K562 (cell line): ENCODE measurements around the gene GRAMD4. TPM values are rescaled to one million over a fixed set of nuclear protein-coding genes. Genes with fewer than 3 reads are reported as not detected.

Experiments used
- ATAC-seq: fragments of 200-7000 bp; cut with Tn5 transposase; 3 replicates; pipeline ENCODE4 v1.9.1; 2020; ENCODE audit warnings: moderate library complexity
- BruUV-seq: library from RNA; stranded (reverse); fragments of 400-500 nt; replicated peaks from 2 replicates; lab custom pipeline; 2021; lab: Mats Ljungman, UMichigan
- CTCF ChIA-PET: fragments of 300-600 bp; formaldehyde crosslinking; extraction: SDS; loops from one replicate; lab custom pipeline; 2021; ENCODE audit warnings: low intra/inter-chr PET ratio; lab: Yijun Ruan, JAX
- POLR2A ChIA-PET: fragments of 300-600, 350-650 bp; sonication (Branson Sonifier 250); formaldehyde crosslinking; extraction: SDS; loops from one replicate; lab custom pipeline; 2021; ENCODE audit warnings: antibody characterized with exemption, inconsistent platforms; lab: Yijun Ruan, JAX
- DNase-seq, 4 experiments: peaks; one replicate each; pipeline versions ENCODE4 v3.0.0 to v3.0.0-alpha.2; 2011 to 2018; ENCODE audit warnings: low spot score in 3 of 4, mixed read lengths in 3 of 4; ENCODE audit errors: extremely low read depth in 1 of 4
- FAIRE-seq: peaks from 2 replicates; lab custom pipeline; 2011; peaks lifted over from hg19 to GRCh38; lab: Jason Lieb, UNC
- H2AFZ ChIP-seq: 2 replicates; pipeline ENCODE4 v1.6.0; 2011; ENCODE audit warnings: low read depth, low read length, control low read depth, inconsistent platforms
- H3K27ac ChIP-seq: fragments of 200-600 bp; 3 replicates; pipeline ENCODE4 v1.8.0; 2011; ENCODE audit warnings: low read depth, mild to moderate bottlenecking, control low read depth, inconsistent platforms, low read length, moderate library complexity, mixed read lengths; ENCODE audit errors: extremely low read depth
- H3K27me3 ChIP-seq, 2 experiments: fragments of 300-600 bp in 1 of 2; 2 replicates in 1 of 2; 3 replicates in 1 of 2; pipeline versions ENCODE4 v1.6.0 to v1.8.0; 2011; ENCODE audit warnings: inconsistent platforms in 2 of 2, low read length in 2 of 2, mild to moderate bottlenecking in 1 of 2, mixed read lengths in 1 of 2, moderate library complexity in 1 of 2; ENCODE audit not compliant: control insufficient read depth in 2 of 2, insufficient read depth in 2 of 2
- H3K36me3 ChIP-seq: fragments of 300-600 bp; 3 replicates; pipeline ENCODE4 v1.8.0; 2011; ENCODE audit warnings: mild to moderate bottlenecking, low read length, inconsistent platforms; ENCODE audit not compliant: control insufficient read depth, insufficient read depth
- H3K4me1 ChIP-seq, 2 experiments: fragments of 200-600 bp in 1 of 2; replicated peaks in 1 of 2; 2 replicates in 1 of 2; 3 replicates in 1 of 2; pipeline versions ENCODE4 v1.5.1 to v1.8.0; 2011; ENCODE audit warnings: inconsistent platforms in 2 of 2, low read length in 2 of 2, mild to moderate bottlenecking in 1 of 2, mixed read lengths in 1 of 2, moderate library complexity in 1 of 2; ENCODE audit not compliant: control insufficient read depth in 2 of 2, insufficient read depth in 2 of 2
- H3K4me2 ChIP-seq: 2 replicates; pipeline ENCODE4 v1.6.1; 2011; ENCODE audit warnings: low read length, control low read depth, inconsistent platforms, mixed read lengths; ENCODE audit not compliant: insufficient read depth
- H3K4me3 ChIP-seq: fragments of 200-600 bp; sonication (generic), shearing (Covaris generic); 2 replicates; pipeline ENCODE4 v1.5.1; 2016; ENCODE audit warnings: control low read depth, inconsistent platforms
- H3K79me2 ChIP-seq: fragments of 200-600 bp; 3 replicates; pipeline ENCODE4 v1.8.0; 2011; ENCODE audit warnings: low read length, inconsistent platforms; ENCODE audit not compliant: control insufficient read depth, insufficient read depth
- H3K9ac ChIP-seq, 2 experiments: 2 replicates each; pipeline versions ENCODE4 v1.6.0 to v1.6.1; 2011; ENCODE audit warnings: low read depth in 2 of 2, low read length in 2 of 2, control low read depth in 1 of 2, inconsistent platforms in 1 of 2, mild to moderate bottlenecking in 1 of 2, mixed read lengths in 1 of 2; ENCODE audit not compliant: insufficient read depth in 1 of 2
- H3K9me1 ChIP-seq: one replicate; pipeline ENCODE4 v1.6.0; 2011; ENCODE audit warnings: inconsistent platforms, mild to moderate bottlenecking, low read length, moderate library complexity; ENCODE audit not compliant: control insufficient read depth, insufficient read depth
- H3K9me3 ChIP-seq: replicated peaks from 2 replicates; pipeline ENCODE4 v1.5.1; 2011; ENCODE audit warnings: low read depth, low read length, inconsistent platforms; ENCODE audit not compliant: control insufficient read depth, insufficient read depth
- H4K20me1 ChIP-seq: replicated peaks from 2 replicates; pipeline ENCODE4 v1.6.1; 2011; ENCODE audit warnings: low read length, inconsistent platforms, mixed read lengths; ENCODE audit not compliant: control insufficient read depth, insufficient read depth
- BRF1 ChIP-seq: IDR thresholded peaks from 3 replicates; pipeline ENCODE4 v1.6.1; 2011; ENCODE audit warnings: borderline replicate concordance, mild to moderate bottlenecking; ENCODE audit not compliant: insufficient read length; ENCODE audit errors: extremely low read depth
- E2F3 ChIP-seq: fragments of 250-450 bp; sonication (Bioruptor Pico); IDR thresholded peaks from 2 replicates; pipeline ENCODE4 v1.4.0; 2020; ENCODE audit warnings: mild to moderate bottlenecking
- EWSR1 ChIP-seq: fragments of 450-650 bp; IDR thresholded peaks from 2 replicates; pipeline ENCODE4 v1.6.1; 2018; ENCODE audit warnings: borderline replicate concordance, mild to moderate bottlenecking, low read depth, moderate library complexity; ENCODE audit not compliant: partially characterized antibody
- MEF2D ChIP-seq: conservative IDR thresholded peaks from 2 replicates; pipeline ENCODE4 v1.6.1; 2016; ENCODE audit warnings: low read depth, missing genetic modification characterization, missing compliant biosample characterization
- PTBP1 ChIP-seq: fragments of 200-400 bp; formaldehyde crosslinking; IDR thresholded peaks from 2 replicates; pipeline ENCODE4 v1.6.1; 2017; ENCODE audit warnings: low read depth, low read length
- RB1 ChIP-seq: fragments of 450-650 bp; IDR thresholded peaks from 2 replicates; pipeline ENCODE4 v1.6.1; 2017; ENCODE audit warnings: low read depth, mild to moderate bottlenecking
- SMARCC2 ChIP-seq: fragments of 450-650 bp; IDR thresholded peaks from 2 replicates; pipeline ENCODE4 v1.6.1; 2017; ENCODE audit warnings: antibody characterized with exemption, moderate library complexity, mild to moderate bottlenecking, low read depth
- TFAM ChIP-seq: fragments of 250-450 bp; sonication (Bioruptor Pico); conservative IDR thresholded peaks from 2 replicates; pipeline ENCODE4 v1.5.0; 2021; ENCODE audit warnings: mild to moderate bottlenecking, moderate library complexity
- ZNF146 ChIP-seq: IDR thresholded peaks from one replicate; pipeline ENCODE4 v1.6.1; 2018; ENCODE audit warnings: missing compliant biosample characterization; ENCODE audit not compliant: unreplicated experiment
- WGBS: fragments of 100-300 bp; shearing (Covaris generic); methylation state at CpG from one replicate; pipeline ENCODE4 v1.1.6; 2016; ENCODE audit warnings: low coverage, mixed read lengths; ENCODE audit not compliant: insufficient coverage; ENCODE audit errors: missing lambda C conversion rate; 5-methylcytosine and 5-hydroxymethylcytosine counted together
- in situ Hi-C: fragments of 300-500 bp; cut with MboI; formaldehyde crosslinking; loops from 4 replicates; pipeline ENCODE4 v1.15.0; 2018; ENCODE audit warnings: inconsistent platforms, mixed read lengths
- intact Hi-C: fragments of 100-400 bp; cut with micrococcal nuclease; formaldehyde crosslinking; loops from 2 replicates; pipeline ENCODE4 v1.14.2; 2022
- polyA plus RNA-seq, 8 experiments: library from polyadenylated mRNA; depleted of rRNA in 4 of 8; stranded (reverse) in 5 of 8; unstranded in 3 of 8; fragments of >200 nt; fragmentation: Nextera tagmentation in 2 of 8; fragmentation: Illumina TruSeq in 1 of 8; extraction: Ambion mirVana in 2 of 8; extraction: Trizol in 1 of 8; gene quantifications; 2 replicates each; pipeline versions ENCODE4 v1.2.1 to v1.2.3, GENCODE V29; 2011 to 2014; ENCODE audit warnings: inconsistent platforms in 1 of 8, missing spikeins in 1 of 8
- total RNA-seq, 7 experiments: library from RNA; depleted of rRNA in 6 of 7; stranded (reverse); fragments of >200 nt in 6 of 7; fragmentation: Illumina TruSeq in 2 of 7; extraction: Trizol in 2 of 7; gene quantifications; 2 replicates each; pipeline versions ENCODE4 v1.2.1 to v1.2.3, GENCODE V29; 2011 to 2021; ENCODE audit warnings: low replicate concordance in 1 of 7
- TF ChIP-seq, protein P1 (sequence below): fragments of 450-650 bp; IDR thresholded peaks from 2 replicates; pipeline ENCODE4 v1.6.1; 2018; ENCODE audit warnings: mild to moderate bottlenecking, low read depth; ENCODE audit not compliant: partially characterized antibody

Gene GRAMD4
- total and polyA plus RNA-seq, 9 of the 15 experiments (the other 6 are each of a cell fraction or from before 2014, with no cell fraction given) = 0.18 to 44.8 (median 18.6) TPM

DNA sequence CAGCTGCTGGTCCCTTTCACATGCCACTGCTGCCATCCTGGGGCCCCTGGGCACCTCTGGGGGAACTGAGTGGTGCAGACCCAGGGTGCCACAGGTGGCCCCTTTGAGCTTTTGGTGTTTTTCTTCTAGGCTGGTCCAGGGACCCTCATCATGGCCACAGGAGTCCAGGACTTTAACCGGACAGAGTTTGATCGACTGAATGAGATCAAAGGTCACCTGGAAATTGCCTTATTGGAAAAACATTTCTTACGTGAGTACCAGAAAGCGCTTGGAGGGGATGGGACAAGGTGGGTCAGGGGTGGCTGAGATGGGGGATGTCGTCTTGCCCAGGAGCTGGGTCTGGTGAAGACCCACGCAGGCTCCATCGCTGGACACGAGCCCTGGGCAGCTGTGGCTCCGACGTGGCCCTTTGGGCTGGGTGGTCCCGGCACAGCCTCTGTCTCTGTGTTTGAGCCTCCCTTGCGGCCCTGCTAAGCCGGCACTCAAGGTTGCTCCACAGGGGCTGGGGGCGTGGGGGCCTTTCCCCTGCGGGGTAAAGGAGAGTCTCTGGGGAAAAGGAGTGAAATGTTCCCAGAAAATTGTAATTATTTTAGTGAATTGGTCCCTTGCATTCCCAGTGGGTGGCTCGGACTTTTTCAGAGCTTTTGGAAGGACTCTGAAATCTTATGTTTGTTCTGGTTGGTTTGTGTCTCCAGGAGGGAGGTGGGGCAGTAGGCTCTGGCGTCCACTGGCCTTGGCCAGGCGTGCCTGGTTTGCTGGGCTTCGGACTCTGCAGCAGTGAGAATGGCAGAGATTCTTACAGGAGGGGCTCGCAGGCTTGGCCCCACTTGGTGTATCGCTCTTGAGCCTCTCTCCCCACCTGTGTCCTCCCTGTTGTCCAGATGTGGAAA lies 17.8 kb downstream of the GRAMD4 start:
- 89% methylated on average over 12 of the region's 21 CpGs for WGBS
- Histone ChIP-seq H4K20me1 (no peaks in the 10 kb centered on the region), H3K9ac (no peak overlapping the region), H3K9me1 (no peaks in the 10 kb centered on the region), H3K9me3 (no peaks in the 10 kb centered on the region), H2AFZ (no peak overlapping the region), H3K79me2 (no peaks in the 10 kb centered on the region), H3K4me1 (peaks cover 9 to 38% of the 10 kb centered on the region in 2 experiments; a peak in 4 of 5 replicates), H3K27me3 (no peaks in the 10 kb centered on the region), H3K36me3 (peaks cover 10% of the 10 kb centered on the region; the same call in 2 of the 3 replicates), H3K27ac (no peak overlapping the region), H3K4me3 (no peak overlapping the region), H3K4me2 (no peak overlapping the region)
- BruUV-seq = no TSS peak
- intact Hi-C loops (no loop called here), in situ Hi-C loops (no loop called here)
- ChIA-PET CTCF (no interaction called here), POLR2A (interaction anchor here (0.6 kb wide), 1 partner anchor 116 kb away, joined by 3 read pairs; no protein-coding TSS in a partner anchor)
- TF ChIP-seq E2F3 (CRISPR knock-in tag) (no peak), BRF1 (no peak), EWSR1 (no peak), SMARCC2 (no peak), PTBP1 (no peak), MEF2D (no peak), TFAM (no peak), ZNF146 (no peak), RB1 (no peak)
- TF ChIP-seq, protein P1, sequence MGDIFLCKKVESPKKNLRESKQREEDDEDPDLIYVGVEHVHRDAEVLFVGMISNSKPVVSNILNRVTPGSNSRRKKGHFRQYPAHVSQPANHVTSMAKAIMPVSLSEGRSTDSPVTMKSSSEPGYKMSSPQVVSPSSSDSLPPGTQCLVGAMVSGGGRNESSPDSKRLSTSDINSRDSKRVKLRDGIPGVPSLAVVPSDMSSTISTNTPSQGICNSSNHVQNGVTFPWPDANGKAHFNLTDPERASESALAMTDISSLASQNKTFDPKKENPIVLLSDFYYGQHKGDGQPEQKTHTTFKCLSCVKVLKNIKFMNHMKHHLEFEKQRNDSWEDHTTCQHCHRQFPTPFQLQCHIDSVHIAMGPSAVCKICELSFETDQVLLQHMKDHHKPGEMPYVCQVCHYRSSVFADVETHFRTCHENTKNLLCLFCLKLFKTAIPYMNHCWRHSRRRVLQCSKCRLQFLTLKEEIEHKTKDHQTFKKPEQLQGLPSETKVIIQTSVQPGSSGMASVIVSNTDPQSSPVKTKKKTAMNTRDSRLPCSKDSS = no peak
- no peak for FAIRE-seq
- ATAC-seq = no peak
- DNase-seq = no peak
